Measurements from ENCODE around the gene ANKRD44. TPM values are rescaled to one million over a fixed set of nuclear protein-coding genes. Genes with fewer than 3 reads are reported as not detected.

Gene ANKRD44
- total RNA-seq, 1 experiment from 2014 or later, result 2.4 TPM

GRCh38 chr2:197073701-197074433, 236.7 kb downstream of the ANKRD44 start:
- CTCF ChIA-PET, result no interaction called here
- Histone ChIP-seq H3K79me2 (ENCODE audit: low read length) (no peaks in the 10 kb centered on the region), H3K4me3 (ENCODE audit: low read length) (no peak overlapping the region), H3F3A (ENCODE audit: low read length, unreplicated experiment) (no peaks in the 10 kb centered on the region), H3K36me3 (ENCODE audit: low read depth, low read length) (no peaks in the 10 kb centered on the region), H3K4me2 (ENCODE audit: low read length) (no peak overlapping the region), H3K27ac (ENCODE audit: low read length) (no peak overlapping the region), H4K20me1 (ENCODE audit: low read length) (no peaks in the 10 kb centered on the region), H3K27me3 (ENCODE audit: low read length) (no peaks in the 10 kb centered on the region), H3K4me1 (ENCODE audit: insufficient read depth, low read length) (peaks cover 10% of the 10 kb centered on the region; the same call in 1 of the 2 replicates), H3K9me2 (replicated peaks; ENCODE audit: low read length) (no peaks in the 10 kb centered on the region), H2AFZ (ENCODE audit: low read length) (no peak overlapping the region), H3K9me3 (ENCODE audit: low read length) (no peaks in the 10 kb centered on the region), H3K9ac (ENCODE audit: low read length) (no peak overlapping the region)
- ATAC-seq, result no peak
- POLR2A ChIA-PET (ENCODE audit: unreplicated experiment), result interaction anchor here (0.6 kb wide), 1 partner anchor 13 kb away, joined by 5 read pairs; no protein-coding TSS in a partner anchor
- no peak for DNase-seq
- intact Hi-C loops (cut with micrococcal nuclease), result loop anchor here (5.0 kb wide), 1 partner anchor 98 kb away; no protein-coding TSS in a partner anchor
- TF ChIP-seq EZH2 (IDR thresholded peaks at IDR 0.05; ENCODE audit: low read length, unreplicated experiment) (no peak), CTCF (conservative IDR thresholded peaks at IDR 0.05; ENCODE audit: low read depth, low read length) (no peak), EZH2phosphoT487 (IDR thresholded peaks at IDR 0.05; ENCODE audit: borderline replicate concordance, low read length) (no peak)
- no TSS peak for BruUV-seq (replicated peaks)

- no peaks in the 10 kb centered on the region for H3K9me2 ChIP-seq (replicated peaks; ENCODE audit: low read length)
- H3K27me3 ChIP-seq (ENCODE audit: low read length), result no peaks in the 10 kb centered on the region
- ATAC-seq (no peak), DNase-seq (no peak)
- no peaks in the 10 kb centered on the region for H3K79me2 ChIP-seq (ENCODE audit: low read length)
- TF ChIP-seq EZH2phosphoT487 (IDR thresholded peaks at IDR 0.05; ENCODE audit: borderline replicate concordance, low read length) (no peak), CTCF (conservative IDR thresholded peaks at IDR 0.05; ENCODE audit: low read depth, low read length) (no peak), EZH2 (IDR thresholded peaks at IDR 0.05; ENCODE audit: low read length, unreplicated experiment) (no peak)
- no peak overlapping the region for H3K27ac ChIP-seq (ENCODE audit: low read length)
- H3K4me3 ChIP-seq (ENCODE audit: low read length), result no peak overlapping the region
- BruUV-seq (replicated peaks), result no TSS peak
- H2AFZ ChIP-seq (ENCODE audit: low read length), result no peak overlapping the region
- H3K4me1 ChIP-seq (ENCODE audit: insufficient read depth, low read length), result peaks cover 10% of the 10 kb centered on the region; the same call in 1 of the 2 replicates
- H3K36me3 ChIP-seq (ENCODE audit: low read depth, low read length), result no peaks in the 10 kb centered on the region
- ChIA-PET POLR2A (ENCODE audit: unreplicated experiment) (interaction anchor here (0.6 kb wide), 1 partner anchor 12 kb away, joined by 5 read pairs; no protein-coding TSS in a partner anchor), CTCF (no interaction called here)
- H3K9me3 ChIP-seq (ENCODE audit: low read length), result no peaks in the 10 kb centered on the region
- H3F3A ChIP-seq (ENCODE audit: low read length, unreplicated experiment), result no peaks in the 10 kb centered on the region
- no peaks in the 10 kb centered on the region for H4K20me1 ChIP-seq (ENCODE audit: low read length)
- intact Hi-C loops (cut with micrococcal nuclease), result loop anchor here (5.0 kb wide), 1 partner anchor 99 kb away; no protein-coding TSS in a partner anchor
- no peak overlapping the region for H3K4me2 ChIP-seq (ENCODE audit: low read length)
- H3K9ac ChIP-seq (ENCODE audit: low read length), result no peak overlapping the region
These were observed 237.3 kb downstream of the ANKRD44 start for GRCh38 chr2:197073270-197073669.

- Histone ChIP-seq H3K27ac (ENCODE audit: low read length) (no peak overlapping the region), H3K4me3 (ENCODE audit: low read length) (no peak overlapping the region), H3K9ac (ENCODE audit: low read length) (no peak overlapping the region), H3F3A (ENCODE audit: low read length, unreplicated experiment) (no peaks in the 10 kb centered on the region), H4K20me1 (ENCODE audit: low read length) (no peaks in the 10 kb centered on the region), H2AFZ (ENCODE audit: low read length) (no peak overlapping the region), H3K9me2 (replicated peaks; ENCODE audit: low read length) (no peaks in the 10 kb centered on the region), H3K4me1 (ENCODE audit: insufficient read depth, low read length) (peaks cover 10% of the 10 kb centered on the region; the same call in 1 of the 2 replicates), H3K36me3 (ENCODE audit: low read depth, low read length) (no peaks in the 10 kb centered on the region), H3K9me3 (ENCODE audit: low read length) (no peaks in the 10 kb centered on the region), H3K4me2 (ENCODE audit: low read length) (no peak overlapping the region), H3K27me3 (ENCODE audit: low read length) (no peaks in the 10 kb centered on the region), H3K79me2 (ENCODE audit: low read length) (no peaks in the 10 kb centered on the region)
- ChIA-PET CTCF (no interaction called here), POLR2A (ENCODE audit: unreplicated experiment) (no interaction called here)
- intact Hi-C loops (cut with micrococcal nuclease), result loop anchor here (5.0 kb wide), 1 partner anchor 100 kb away; no protein-coding TSS in a partner anchor
- no peak for TF ChIP-seq EZH2 (IDR thresholded peaks at IDR 0.05; ENCODE audit: low read length, unreplicated experiment)
- no peak for TF ChIP-seq CTCF (conservative IDR thresholded peaks at IDR 0.05; ENCODE audit: low read depth, low read length)
- no peak for TF ChIP-seq EZH2phosphoT487 (IDR thresholded peaks at IDR 0.05; ENCODE audit: borderline replicate concordance, low read length)
- ATAC-seq, result peak; percentile 74
- no TSS peak for BruUV-seq (replicated peaks)
- peak; percentile 20 for DNase-seq
These were observed 238.0 kb downstream of the ANKRD44 start for GRCh38 chr2:197072533-197072932.

Data from PC-3 (cell line).